Colonic mucosa (tissue), 4 donors: Measurements from ENCODE around the gene PKHD1. TPM values are rescaled to one million over a fixed set of nuclear protein-coding genes. Genes with fewer than 3 reads are reported as not detected.

Experiments used
- DNase-seq: peaks from one replicate; pipeline ENCODE4 v3.0.0-alpha.2; 2020
- H3K27ac ChIP-seq: fragments of 200-600 bp; one replicate; pipeline ENCODE4 v1.8.0; 2021
- H3K27me3 ChIP-seq: fragments of 200-600 bp; one replicate; pipeline ENCODE4 v1.8.0; 2021
- H3K36me3 ChIP-seq: fragments of 200-600 bp; one replicate; pipeline ENCODE4 v1.8.0; 2021
- H3K4me1 ChIP-seq: fragments of 200-600 bp; one replicate; pipeline ENCODE4 v1.8.0; 2021; ENCODE audit warnings: mild to moderate bottlenecking
- H3K4me3 ChIP-seq: fragments of 200-600 bp; one replicate; pipeline ENCODE4 v1.8.0; 2021
- H3K9ac ChIP-seq, 2 donors: one replicate each; pipeline ENCODE4 v1.7.0; 2013; ENCODE audit warnings: control low read depth in 2 of 2, low read depth in 2 of 2, low read length in 2 of 2
- H3K9me3 ChIP-seq: fragments of 200-600 bp; one replicate; pipeline ENCODE4 v1.8.0; 2021
- intact Hi-C: fragments of 100-400 bp; cut with DNase I; formaldehyde crosslinking; loops from one replicate; pipeline ENCODE4 v1.14.1; 2022
- total RNA-seq, 2 donors: library from RNA; stranded (reverse); fragmentation: NEBNext Ultra II Directional in 1 of 2; extraction: Animal tissue kit (Norgen Biotek cat#: 25700) in 1 of 2; gene quantifications; one replicate each; pipeline ENCODE4 v1.2.1, GENCODE V29; 2021
- TF ChIP-seq, protein P1 (sequence below): fragments of 200-600 bp; IDR thresholded peaks from one replicate; pipeline ENCODE4 v1.8.0; 2022; ENCODE audit warnings: antibody characterized with exemption, mild to moderate bottlenecking
- donor health status: healthy.
- donor health status: DM: no; HTN: no; CAD: no.
- donor health status: DM: no; HTN: no; CAD: no.

PKHD1 gene
- total RNA-seq, 2 donors from 2014 or later: 0.08 to 0.10 TPM

GRCh38 chr6:52019092-52019491 lies 68.3 kb downstream of the PKHD1 start:
- Histone ChIP-seq H3K27ac (no peak overlapping the region), H3K9me3 (no peaks in the 10 kb centered on the region), H3K36me3 (no peaks in the 10 kb centered on the region), H3K4me1 (no peaks in the 10 kb centered on the region), H3K4me3 (no peak overlapping the region), H3K27me3 (no peaks in the 10 kb centered on the region), H3K9ac (no peak overlapping the region)
- intact Hi-C loops: no loop called here
- TF ChIP-seq, protein P1, sequence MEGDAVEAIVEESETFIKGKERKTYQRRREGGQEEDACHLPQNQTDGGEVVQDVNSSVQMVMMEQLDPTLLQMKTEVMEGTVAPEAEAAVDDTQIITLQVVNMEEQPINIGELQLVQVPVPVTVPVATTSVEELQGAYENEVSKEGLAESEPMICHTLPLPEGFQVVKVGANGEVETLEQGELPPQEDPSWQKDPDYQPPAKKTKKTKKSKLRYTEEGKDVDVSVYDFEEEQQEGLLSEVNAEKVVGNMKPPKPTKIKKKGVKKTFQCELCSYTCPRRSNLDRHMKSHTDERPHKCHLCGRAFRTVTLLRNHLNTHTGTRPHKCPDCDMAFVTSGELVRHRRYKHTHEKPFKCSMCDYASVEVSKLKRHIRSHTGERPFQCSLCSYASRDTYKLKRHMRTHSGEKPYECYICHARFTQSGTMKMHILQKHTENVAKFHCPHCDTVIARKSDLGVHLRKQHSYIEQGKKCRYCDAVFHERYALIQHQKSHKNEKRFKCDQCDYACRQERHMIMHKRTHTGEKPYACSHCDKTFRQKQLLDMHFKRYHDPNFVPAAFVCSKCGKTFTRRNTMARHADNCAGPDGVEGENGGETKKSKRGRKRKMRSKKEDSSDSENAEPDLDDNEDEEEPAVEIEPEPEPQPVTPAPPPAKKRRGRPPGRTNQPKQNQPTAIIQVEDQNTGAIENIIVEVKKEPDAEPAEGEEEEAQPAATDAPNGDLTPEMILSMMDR: no peak
- DNase-seq: no peak

DNA sequence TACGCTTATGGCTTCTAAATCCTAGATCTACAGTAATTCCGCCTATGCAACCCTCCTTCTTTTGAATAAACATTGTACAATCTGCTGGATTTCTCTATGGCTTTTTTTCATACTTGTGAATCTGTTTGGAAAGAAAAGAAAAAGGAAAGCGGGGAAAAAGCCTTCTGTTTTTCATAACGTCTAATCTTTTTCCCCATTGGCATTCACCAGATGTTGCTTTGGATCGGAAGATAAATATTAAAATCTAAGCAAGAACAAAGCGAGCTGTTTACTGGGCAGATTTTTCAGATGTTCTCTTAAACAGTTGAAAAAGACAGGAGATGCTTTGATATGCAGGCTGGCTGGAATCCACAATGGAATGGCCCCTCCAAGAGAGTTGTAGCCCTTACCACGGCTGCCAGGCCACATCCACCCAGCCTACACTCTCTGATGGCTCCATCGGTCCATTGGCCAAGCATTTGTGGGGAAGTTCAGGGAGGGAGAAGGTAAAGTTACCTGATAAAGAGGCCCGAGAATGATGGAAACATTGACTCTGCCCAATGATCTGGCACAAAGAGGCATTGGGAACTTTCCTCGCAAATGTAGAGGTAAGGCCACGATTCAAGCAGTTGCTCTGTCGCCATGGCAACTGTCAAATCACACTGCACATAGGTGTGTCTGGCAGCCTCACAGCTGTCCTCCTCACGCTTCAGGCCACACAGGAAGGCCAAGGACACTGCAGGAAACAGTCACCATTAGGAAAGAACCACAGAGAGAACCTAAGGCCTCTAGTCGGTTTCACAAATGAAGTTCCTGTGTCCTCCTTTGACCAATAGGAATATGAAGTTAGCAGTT lies 70.3 kb downstream of the PKHD1 start:
- Histone ChIP-seq H3K27me3 (no peaks in the 10 kb centered on the region), H3K27ac (no peak overlapping the region), H3K9me3 (no peaks in the 10 kb centered on the region), H3K36me3 (no peaks in the 10 kb centered on the region), H3K4me1 (no peaks in the 10 kb centered on the region), H3K4me3 (no peak overlapping the region), H3K9ac (no peak overlapping the region)
- intact Hi-C loops: no loop called here
- TF ChIP-seq, protein P1: no peak
- DNase-seq: no peak

DNA sequence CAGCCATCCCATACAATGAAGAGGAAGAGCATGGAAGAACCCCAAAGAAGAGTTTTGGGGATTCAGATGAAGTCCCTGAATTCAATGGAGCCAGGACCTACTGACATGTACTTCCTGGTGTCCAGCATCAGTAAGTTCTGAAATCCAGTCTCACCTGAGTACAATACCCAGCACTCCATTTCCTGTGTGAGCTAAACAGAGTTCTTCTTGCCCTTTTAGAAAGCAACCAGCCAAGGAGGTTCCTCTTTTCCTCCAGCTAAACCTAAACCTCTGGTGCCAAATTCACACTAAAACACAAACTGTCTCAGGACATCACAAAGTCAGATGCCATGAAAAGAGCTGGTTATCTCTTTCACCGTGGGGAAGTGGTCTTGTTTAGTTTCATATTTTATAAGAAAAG lies 71.5 kb downstream of the PKHD1 start:
- Histone ChIP-seq H3K9me3 (no peaks in the 10 kb centered on the region), H3K9ac (no peak overlapping the region), H3K27me3 (no peaks in the 10 kb centered on the region), H3K36me3 (no peaks in the 10 kb centered on the region), H3K4me1 (no peaks in the 10 kb centered on the region), H3K4me3 (no peak overlapping the region), H3K27ac (no peak overlapping the region)
- TF ChIP-seq, protein P1: no peak
- intact Hi-C loops: no loop called here
- no peak for DNase-seq

- no peaks in the 10 kb centered on the region for H3K4me1 ChIP-seq
- no peak overlapping the region for H3K4me3 ChIP-seq
- no peak overlapping the region for H3K9ac ChIP-seq
- H3K36me3 ChIP-seq: no peaks in the 10 kb centered on the region
- TF ChIP-seq, protein P1: no peak
- intact Hi-C loops: no loop called here
- H3K27me3 ChIP-seq: no peaks in the 10 kb centered on the region
- no peak overlapping the region for H3K27ac ChIP-seq
- no peak for DNase-seq
- no peaks in the 10 kb centered on the region for H3K9me3 ChIP-seq
Measured at GRCh38 chr6:52014391-52014790, 73.0 kb downstream of the PKHD1 start.

GRCh38 chr6:52013035-52013434 lies 74.4 kb downstream of the PKHD1 start:
- no peak overlapping the region for H3K27ac ChIP-seq
- no peak overlapping the region for H3K4me3 ChIP-seq
- TF ChIP-seq, protein P1: no peak
- H3K36me3 ChIP-seq: no peaks in the 10 kb centered on the region
- H3K9ac ChIP-seq: no peak overlapping the region
- intact Hi-C loops: no loop called here
- H3K4me1 ChIP-seq: no peaks in the 10 kb centered on the region
- no peak for DNase-seq
- no peaks in the 10 kb centered on the region for H3K9me3 ChIP-seq
- no peaks in the 10 kb centered on the region for H3K27me3 ChIP-seq
